ENCODE results near the gene TRPV3. TPM values are rescaled to one million over a fixed set of nuclear protein-coding genes. Genes with fewer than 3 reads are reported as not detected.
"Not testable (repeated sequence)": the region's sequence is repeated elsewhere in the genome, so short reads cannot be mapped to it uniquely, and the experiment has no call there.

TRPV3 gene
- total RNA-seq, 1 experiment from 2014 or later, result 1.8 TPM

DNA sequence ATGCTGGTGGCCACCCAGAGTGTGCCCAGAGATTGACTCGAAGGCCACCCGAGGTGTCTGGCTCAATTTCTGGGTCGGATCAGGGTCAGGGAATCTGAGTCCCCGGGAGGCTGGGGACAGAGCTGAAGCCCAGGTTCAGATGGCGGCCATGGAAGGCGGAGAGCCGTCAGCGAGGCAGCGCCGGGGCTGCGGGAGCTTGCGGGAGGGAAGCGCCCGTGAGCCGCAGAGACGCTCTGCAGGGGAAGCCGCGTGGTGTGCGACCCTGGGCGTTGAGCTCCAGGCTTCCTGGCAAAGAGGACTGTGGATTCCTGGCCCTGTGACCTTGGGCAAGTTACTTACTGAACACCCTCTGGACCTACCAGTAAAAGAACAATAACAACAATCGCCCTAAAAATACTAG, 85.5 kb downstream of the TRPV3 start:
- DNase-seq (ENCODE audit: low spot score), result no peak

DNA sequence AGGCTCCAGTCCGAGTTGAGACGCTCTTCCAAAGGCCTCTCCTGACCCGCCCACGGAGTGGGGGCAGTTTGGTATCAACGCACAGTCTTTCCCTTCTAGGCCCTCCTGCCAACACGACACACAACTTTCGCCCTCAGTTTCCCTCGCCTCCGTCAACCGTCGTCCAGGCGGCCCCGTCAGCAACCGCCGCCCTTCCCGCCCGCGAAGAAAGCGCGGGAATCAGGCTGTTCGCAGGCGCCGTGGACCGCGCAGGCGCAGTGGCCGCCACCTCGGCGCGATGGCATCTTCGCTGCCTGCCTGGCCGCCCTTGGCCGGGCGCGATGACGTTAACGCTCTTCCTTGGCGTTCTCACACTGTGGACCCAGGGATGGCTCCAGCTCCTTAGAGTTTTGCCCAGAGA, 86.0 kb downstream of the TRPV3 start, which contains the start of gene SPATA22:
SPATA22 (minus strand) TSS at position 221 of the 400 bp plus-strand sequence. CDS start 2,494 bp downstream, outside the sequence.
- DNase-seq (ENCODE audit: low spot score), result no peak

DNA sequence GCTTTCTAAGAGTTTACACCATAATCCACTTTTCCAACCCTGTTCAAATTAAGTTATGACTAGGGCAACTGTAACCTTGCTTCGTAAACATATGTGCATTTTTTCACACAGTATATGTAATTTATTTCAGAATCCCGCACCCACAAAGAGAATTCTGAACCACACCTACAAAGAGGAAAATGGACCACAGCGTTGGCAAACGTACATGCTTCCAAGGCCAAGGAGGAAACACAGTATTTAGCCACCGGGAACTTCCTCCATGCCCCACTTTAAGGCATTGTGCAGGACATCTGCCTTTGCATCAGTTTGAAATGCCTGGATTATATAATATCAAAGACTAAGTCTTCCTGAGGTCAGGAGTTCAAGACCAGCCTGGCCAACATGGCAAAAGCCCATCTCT, 88.1 kb downstream of the TRPV3 start:
- DNase-seq (ENCODE audit: low spot score), result no peak

DNA sequence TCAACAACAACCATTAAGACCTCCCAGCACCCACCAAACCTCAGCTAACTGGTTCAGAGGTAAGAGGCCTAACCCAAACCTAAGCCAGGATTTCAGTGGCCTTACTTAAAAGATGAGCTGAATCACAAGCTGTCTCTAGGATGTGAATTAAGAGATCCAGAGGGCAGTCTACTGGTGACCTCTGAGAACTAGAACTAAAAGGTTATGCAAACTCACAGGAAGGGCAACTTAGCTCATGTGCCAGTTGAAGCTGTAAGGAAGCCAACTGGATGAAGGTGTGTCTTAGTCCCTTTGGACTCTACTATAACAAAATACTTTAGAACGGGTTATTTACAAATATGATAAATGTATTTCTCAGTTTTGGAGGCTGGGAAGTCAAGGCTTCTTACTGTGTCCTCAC, 91.3 kb downstream of the TRPV3 start:
- not testable (repeated sequence) for DNase-seq (ENCODE audit: low spot score)

Other genes with a start within 250 kb of the TRPV3 start
- not detected in 2 replicates for gene OR3A2, start 171.5 kb downstream of the TRPV3 start, total RNA-seq (2014; rRNA removed; shearing (Covaris generic))
- gene OR1E1, start 159.4 kb downstream of the TRPV3 start, total RNA-seq (2014; rRNA removed; shearing (Covaris generic)), result not detected in 2 replicates
- gene OR3A3, start 146.4 kb downstream of the TRPV3 start, total RNA-seq (2014; rRNA removed; shearing (Covaris generic)), result not detected in 2 replicates
- not detected in 2 replicates for gene OR1E2, start 124.0 kb downstream of the TRPV3 start, total RNA-seq (2014; rRNA removed; shearing (Covaris generic))
- not detected in 2 replicates for gene SPATA22, start 86.0 kb downstream of the TRPV3 start, total RNA-seq (2014; rRNA removed; shearing (Covaris generic))
- 0.09 TPM in 1 of 2 replicates, not detected in the other for gene ASPA, start 81.8 kb downstream of the TRPV3 start, total RNA-seq (2014; rRNA removed; shearing (Covaris generic))
- gene TRPV1, start 51.6 kb upstream of the TRPV3 start, total RNA-seq (2014; rRNA removed; shearing (Covaris generic)), result 0.79 and 1.0 TPM in 2 replicates
- 27.6 and 33.2 TPM in 2 replicates for gene SHPK, start 78.4 kb upstream of the TRPV3 start, total RNA-seq (2014; rRNA removed; shearing (Covaris generic))
- gene CTNS, start 78.9 kb upstream of the TRPV3 start, total RNA-seq (2014; rRNA removed; shearing (Covaris generic)), result 36.0 and 37.8 TPM in 2 replicates
- 360 and 391 TPM in 2 replicates for gene TAX1BP3, start 110.8 kb upstream of the TRPV3 start, total RNA-seq (2014; rRNA removed; shearing (Covaris generic))
- gene EMC6, start 111.0 kb upstream of the TRPV3 start, total RNA-seq (2014; rRNA removed; shearing (Covaris generic)), result 43.4 and 66.8 TPM in 2 replicates
- gene P2RX5, start 138.3 kb upstream of the TRPV3 start, total RNA-seq (2014; rRNA removed; shearing (Covaris generic)), result 32.7 and 35.4 TPM in 2 replicates
- 20.5 and 22.6 TPM in 2 replicates for gene HASPIN, start 166.1 kb upstream of the TRPV3 start, total RNA-seq (2014; rRNA removed; shearing (Covaris generic))
- 70.5 and 88.5 TPM in 2 replicates for gene ITGAE, start 243.4 kb upstream of the TRPV3 start, total RNA-seq (2014; rRNA removed; shearing (Covaris generic))